Esophagus squamous epithelium (tissue), 4 donors: Measurements from ENCODE around the gene ANKH.

Source experiments
- CTCF ChIP-seq, 6 experiments: fragments of 450-650 bp in 4 of 6; fragments of 200-600 bp in 2 of 6; sonication (generic) in 2 of 6; IDR thresholded peaks; one replicate each; pipeline ENCODE4 v1.5.1; 2016 to 2019; ENCODE audit warnings: antibody characterized with exemption in 6 of 6, mild to moderate bottlenecking in 4 of 6, moderate library complexity in 4 of 6
- POLR2A ChIP-seq, 4 donors: fragments of 450-650 bp; IDR thresholded peaks; one replicate each; pipeline ENCODE4 v1.6.1; 2017; ENCODE audit warnings: antibody characterized with exemption in 4 of 4, mild to moderate bottlenecking in 4 of 4, moderate library complexity in 3 of 4

DNA sequence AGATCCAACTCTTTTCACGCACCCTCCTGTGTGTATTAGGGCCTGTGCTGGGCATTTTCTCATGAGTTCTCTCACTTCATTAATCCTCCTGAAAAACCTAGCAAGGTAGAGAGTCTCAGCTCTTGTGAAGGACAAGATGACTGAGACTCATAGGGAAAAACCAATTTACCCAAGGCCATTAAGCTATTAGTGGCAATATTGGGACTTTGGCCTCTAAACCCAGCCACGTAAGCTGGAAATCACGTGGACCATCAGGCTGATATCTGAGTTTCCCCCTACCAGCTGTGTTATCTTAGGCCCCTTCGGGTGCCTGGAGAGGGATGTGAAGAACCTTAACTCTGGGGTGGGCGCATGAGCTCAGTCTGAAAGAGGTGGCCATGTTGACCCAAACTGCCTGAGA is 80.7 kb downstream of the ANKH start:
- no peak for TF ChIP-seq POLR2A (IDR thresholded peaks at IDR 0.05)
- no peak for TF ChIP-seq CTCF (IDR thresholded peaks at IDR 0.05)
